NB4 (cell line): Measurements from ENCODE around the gene AKT3.
"Not testable (repeated sequence)": the region's sequence is repeated elsewhere in the genome, so short reads cannot be mapped to it uniquely, and the experiment has no call there.

Experiments used
- DNase-seq: peaks from one replicate; pipeline ENCODE4 v3.0.0; 2010; ENCODE audit warnings: low read depth
- H3K4me3 ChIP-seq: one replicate; pipeline ENCODE4 v1.5.1; 2011; ENCODE audit warnings: mild to moderate bottlenecking, low read depth, low read length, moderate library complexity
- CTCF ChIP-seq: IDR thresholded peaks from one replicate; pipeline ENCODE4 v1.5.1; 2012; ENCODE audit warnings: low read depth, low read length
- MAX ChIP-seq: IDR thresholded peaks from 2 replicates; pipeline ENCODE4 v1.6.1; 2011; ENCODE audit warnings: low read depth, low read length
- MYC ChIP-seq: IDR thresholded peaks from 2 replicates; pipeline ENCODE4 v1.6.1; 2011; ENCODE audit warnings: low read depth, low read length
- POLR2A ChIP-seq: IDR thresholded peaks from 2 replicates; pipeline ENCODE4 v1.6.1; 2011; ENCODE audit warnings: mild to moderate bottlenecking; ENCODE audit not compliant: insufficient read length; ENCODE audit errors: extremely low read depth

Gene AKT3

GRCh38 chr1:243598433-243598832 is 251.6 kb downstream of the AKT3 start:
- no peak overlapping the region for H3K4me3 ChIP-seq
- TF ChIP-seq CTCF (no peak), POLR2A (no peak), MAX (0 out of 2 replicates have a peak, but pooled peaks have one; percentile 8), MYC (no peak)
- DNase-seq, result peak; percentile 86

GRCh38 chr1:243597383-243597782 is 252.7 kb downstream of the AKT3 start:
- no peak for TF ChIP-seq MYC
- no peak for TF ChIP-seq MAX
- no peak for DNase-seq
- no peak overlapping the region for H3K4me3 ChIP-seq

GRCh38 chr1:243596431-243597062 is 253.5 kb downstream of the AKT3 start:
- TF ChIP-seq CTCF (no peak), MAX (peak; percentile 16; the same call in 1 of the 2 replicates), POLR2A (no peak), MYC (0 out of 2 replicates have a peak, but pooled peaks have one; percentile 12)
- DNase-seq, result peak; percentile 89
- no peak overlapping the region for H3K4me3 ChIP-seq

DNA sequence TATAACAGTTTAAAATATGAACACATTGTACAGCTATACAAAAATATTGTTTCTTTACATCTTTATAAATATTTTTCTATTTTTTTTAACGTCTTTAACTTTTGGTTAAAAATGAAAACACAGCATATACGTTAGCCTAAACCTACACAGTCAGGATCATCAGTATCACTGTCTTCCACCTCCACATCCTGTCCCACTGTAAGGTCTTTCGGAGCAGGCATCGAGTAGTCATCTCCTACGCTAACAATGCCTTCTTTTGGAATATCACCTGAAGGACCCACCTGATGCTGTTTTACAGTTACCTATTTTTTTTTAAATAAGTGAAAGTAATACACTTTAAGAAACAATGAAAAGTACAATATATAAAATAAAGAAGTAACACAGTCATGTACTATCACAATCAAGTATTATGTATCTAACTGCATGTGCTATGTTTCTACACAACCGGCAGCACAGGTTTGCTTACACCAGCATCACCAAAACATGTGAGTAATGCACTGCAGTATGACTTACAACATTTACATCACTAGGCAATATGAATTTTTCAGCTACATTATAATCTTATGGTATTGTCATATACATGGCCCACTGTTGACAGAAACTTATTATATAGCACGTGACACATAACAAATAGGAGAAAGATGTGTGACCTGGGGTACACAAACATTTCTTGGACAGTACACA is 254.4 kb downstream of the AKT3 start:
- no peak for TF ChIP-seq MAX
- TF ChIP-seq POLR2A, result no peak
- TF ChIP-seq MYC, result no peak
- DNase-seq, result peak; percentile 15
- H3K4me3 ChIP-seq, result no peak overlapping the region

GRCh38 chr1:243594455-243594854 is 255.6 kb downstream of the AKT3 start:
- H3K4me3 ChIP-seq, result no peak overlapping the region
- DNase-seq, result no peak
- TF ChIP-seq CTCF, result no peak
- no peak for TF ChIP-seq POLR2A
- no peak for TF ChIP-seq MYC
- TF ChIP-seq MAX, result no peak

- not testable (repeated sequence) for H3K4me3 ChIP-seq, DNase-seq
These were observed 260.8 kb downstream of the AKT3 start for GRCh38 chr1:243589286-243589685.

DNA sequence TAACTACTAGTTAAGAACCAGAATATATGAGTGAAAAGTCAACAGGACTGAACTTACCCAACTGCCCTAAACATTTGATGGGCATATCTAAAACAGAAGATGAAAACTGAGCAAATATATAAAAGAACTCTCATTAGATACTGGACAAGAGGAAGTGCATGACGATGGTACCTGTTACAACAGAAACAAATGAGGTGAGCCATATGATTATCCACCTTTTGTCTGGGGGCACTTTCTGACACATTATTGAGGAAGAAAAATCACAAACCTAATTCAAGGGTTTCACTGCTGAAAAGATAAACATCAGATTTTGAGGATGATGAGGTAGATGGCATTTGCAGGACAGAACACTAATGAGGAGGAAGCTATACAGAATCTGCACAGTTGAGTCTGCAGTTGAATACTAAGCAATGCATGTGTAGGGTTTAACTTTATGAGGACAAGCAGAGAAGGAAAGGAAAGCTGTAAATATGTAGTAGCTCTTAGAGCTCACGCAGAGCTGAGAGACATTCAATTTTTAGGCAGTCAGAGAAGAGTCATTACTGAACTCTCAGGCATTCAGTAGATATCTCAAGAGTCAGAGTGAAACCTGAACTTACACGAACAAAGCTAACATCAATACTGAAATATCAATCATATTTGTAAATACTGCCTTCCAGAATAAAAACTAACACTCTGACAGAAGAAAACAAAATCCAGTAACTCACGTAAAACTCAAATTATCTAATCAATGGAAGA is 262.1 kb downstream of the AKT3 start:
- H3K4me3 ChIP-seq, result no peak overlapping the region
- DNase-seq, result no peak
- no peak for TF ChIP-seq MYC
- no peak for TF ChIP-seq CTCF
- TF ChIP-seq POLR2A, result no peak
- TF ChIP-seq MAX, result no peak
